Germinal center (tissue), 1 donor: ENCODE results near the gene EAPP.
"Not testable (repeated sequence)": the region's sequence is repeated elsewhere in the genome, so short reads cannot be mapped to it uniquely, and the experiment has no call there.

Source experiments
- DNase-seq: peaks from one replicate; pipeline ENCODE4 v3.0.0; 2012; ENCODE audit warnings: mixed read lengths, low spot score

Gene EAPP

DNA sequence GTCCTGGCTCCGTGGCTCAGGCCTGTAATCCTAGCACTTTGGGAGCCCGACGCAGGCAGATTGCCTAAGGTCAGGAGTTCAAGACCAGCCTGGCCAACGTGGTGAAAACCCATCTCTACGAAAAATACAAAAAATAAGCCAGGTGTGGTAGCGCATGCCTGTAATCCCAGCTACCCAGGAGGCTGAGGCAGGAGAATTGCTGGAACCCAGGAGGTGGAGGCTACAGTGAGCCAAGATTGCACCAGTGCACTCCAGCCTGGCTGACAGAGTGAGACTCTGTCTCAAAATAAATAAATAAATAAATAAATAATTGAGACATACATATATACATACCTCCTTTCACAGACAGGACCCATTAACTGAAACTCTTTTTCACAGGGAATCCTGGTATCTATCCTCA lies 1.4 kb downstream of the EAPP start:
- not testable (repeated sequence) for DNase-seq

GRCh38 chr14:34537677-34538009 lies 1.9 kb downstream of the EAPP start:
- no peak for DNase-seq

GRCh38 chr14:34536951-34537676 lies 2.4 kb downstream of the EAPP start:
- no peak for DNase-seq

- no peak for DNase-seq
Observed at GRCh38 chr14:34527591-34527990, 11.9 kb downstream of the EAPP start.

DNA sequence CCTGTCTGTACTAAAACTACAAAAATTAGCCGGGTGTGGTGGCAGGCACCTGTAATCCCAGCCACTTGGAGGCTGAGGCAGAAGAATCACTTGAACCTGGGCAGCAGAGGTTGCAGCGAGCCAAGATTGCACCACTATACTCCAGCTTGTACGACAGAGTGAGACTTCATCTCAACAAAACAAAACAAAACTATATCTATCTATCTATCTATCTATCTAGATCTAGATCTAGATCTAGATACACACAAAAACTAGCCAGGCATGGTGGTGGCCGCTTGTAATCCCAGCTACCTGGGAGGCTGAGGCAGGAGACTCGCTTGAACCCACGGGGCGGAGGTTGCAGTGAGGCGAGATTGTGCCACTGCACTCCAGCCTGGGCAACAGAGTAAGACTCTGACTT lies 15.3 kb downstream of the EAPP start:
- not testable (repeated sequence) for DNase-seq

GRCh38 chr14:34522496-34522895 lies 17.0 kb downstream of the EAPP start:
- DNase-seq, result no peak

DNA sequence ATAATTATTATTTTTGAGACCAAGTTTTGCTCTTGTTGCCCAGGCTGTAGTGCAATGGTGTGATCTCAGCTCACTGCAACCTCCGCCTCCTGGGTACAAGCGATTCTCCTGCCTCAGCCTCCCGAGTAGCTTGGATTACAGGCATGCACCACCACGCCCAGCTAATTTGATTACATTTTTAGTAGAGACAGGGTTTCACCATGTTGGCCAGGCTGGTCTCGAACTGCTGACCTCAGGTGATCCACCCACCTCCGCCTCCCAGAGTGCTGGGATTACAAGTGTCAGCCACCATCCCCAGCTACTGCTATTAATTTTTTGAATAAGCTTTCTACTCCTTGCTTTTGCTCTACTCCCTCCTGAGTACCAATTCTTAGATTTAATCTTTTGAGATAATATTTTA lies 18.4 kb downstream of the EAPP start:
- not testable (repeated sequence) for DNase-seq

- not testable (repeated sequence) for DNase-seq
Observed at GRCh38 chr14:34520304-34520970, 19.1 kb downstream of the EAPP start.

GRCh38 chr14:34507884-34508283 lies 31.6 kb downstream of the EAPP start:
- DNase-seq, result no peak

DNA sequence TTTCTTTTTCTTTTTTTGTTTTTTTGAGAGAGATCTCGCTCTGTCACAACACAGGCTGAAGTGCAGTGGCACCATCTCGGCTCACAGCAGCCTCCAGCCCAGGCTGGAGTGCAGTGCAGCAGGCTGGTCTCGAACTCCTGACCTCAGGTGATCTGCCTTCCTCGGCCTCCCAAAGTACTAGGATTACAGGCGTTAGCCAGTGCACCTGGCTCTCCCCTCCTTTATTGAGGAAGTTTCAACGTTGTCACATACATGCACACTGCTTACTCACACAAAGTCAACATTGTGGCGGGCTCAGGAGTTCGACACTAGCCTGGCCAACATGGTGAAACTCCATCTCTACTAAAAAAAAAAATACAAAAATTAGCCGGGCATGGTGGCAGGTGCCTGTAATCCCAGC lies 32.0 kb downstream of the EAPP start:
- no peak for DNase-seq

DNA sequence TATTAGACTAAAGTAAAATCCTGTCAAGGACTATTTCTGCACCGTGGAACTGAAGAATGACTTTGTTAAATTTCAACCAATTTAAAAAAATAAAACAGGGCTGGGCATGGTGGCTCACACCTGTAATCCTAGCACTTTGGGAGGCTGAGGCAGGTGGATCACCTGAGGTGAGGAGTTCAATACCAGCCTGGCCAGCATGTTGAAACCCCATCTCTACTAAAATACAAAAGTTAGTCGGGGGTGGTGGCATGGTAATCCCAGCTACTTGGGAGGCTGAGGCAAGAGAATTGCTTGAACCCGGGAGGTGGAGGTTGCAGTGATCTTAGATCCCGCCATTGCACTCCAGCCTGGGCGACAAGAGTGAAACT lies 34.4 kb downstream of the EAPP start:
- not testable (repeated sequence) for DNase-seq

GRCh38 chr14:34504027-34504426 lies 35.5 kb downstream of the EAPP start:
- DNase-seq, result not testable (repeated sequence)

GRCh38 chr14:34502545-34503225 lies 36.8 kb downstream of the EAPP start:
- no peak for DNase-seq

- DNase-seq, result no peak
Observed at GRCh38 chr14:34502001-34502400, 37.5 kb downstream of the EAPP start.

- no peak for DNase-seq
Observed at GRCh38 chr14:34501004-34501580, 38.4 kb downstream of the EAPP start.

DNA sequence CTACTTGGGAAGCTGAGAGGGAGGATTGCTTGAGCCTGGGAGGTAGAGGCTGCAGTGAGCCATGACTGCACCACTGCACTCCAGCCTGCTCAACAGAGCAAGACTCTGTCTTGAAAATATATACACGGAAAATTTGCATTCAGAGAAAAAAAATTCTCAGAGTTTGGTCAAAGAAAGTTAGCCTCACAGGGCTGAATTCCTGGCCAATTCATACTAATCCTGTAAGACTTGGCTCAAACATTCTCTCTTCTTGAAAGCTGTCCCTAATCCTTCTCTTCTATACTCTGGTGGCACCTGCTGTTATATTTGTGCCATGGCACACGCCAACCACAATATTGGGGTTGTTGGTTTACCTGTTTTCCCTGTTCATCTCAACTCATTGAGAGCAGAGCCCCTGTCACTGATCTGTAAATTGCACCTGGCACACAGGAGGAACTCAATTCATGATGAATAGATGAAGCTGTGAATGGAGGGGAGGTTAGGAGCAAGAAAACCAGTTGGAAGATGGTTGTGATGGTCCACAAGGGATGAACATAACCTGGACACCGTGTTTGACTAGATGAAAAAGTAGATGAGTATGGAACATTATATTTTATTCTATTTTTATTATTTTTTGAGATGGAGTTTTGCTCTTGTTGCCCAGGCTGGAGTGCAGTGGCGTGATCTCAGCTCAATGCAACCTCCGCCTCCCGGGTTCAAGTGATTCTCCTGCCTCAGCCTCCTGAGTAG lies 40.7 kb downstream of the EAPP start:
- DNase-seq, result no peak

- no peak for DNase-seq
Observed at GRCh38 chr14:34496679-34497513, 42.6 kb downstream of the EAPP start.

DNA sequence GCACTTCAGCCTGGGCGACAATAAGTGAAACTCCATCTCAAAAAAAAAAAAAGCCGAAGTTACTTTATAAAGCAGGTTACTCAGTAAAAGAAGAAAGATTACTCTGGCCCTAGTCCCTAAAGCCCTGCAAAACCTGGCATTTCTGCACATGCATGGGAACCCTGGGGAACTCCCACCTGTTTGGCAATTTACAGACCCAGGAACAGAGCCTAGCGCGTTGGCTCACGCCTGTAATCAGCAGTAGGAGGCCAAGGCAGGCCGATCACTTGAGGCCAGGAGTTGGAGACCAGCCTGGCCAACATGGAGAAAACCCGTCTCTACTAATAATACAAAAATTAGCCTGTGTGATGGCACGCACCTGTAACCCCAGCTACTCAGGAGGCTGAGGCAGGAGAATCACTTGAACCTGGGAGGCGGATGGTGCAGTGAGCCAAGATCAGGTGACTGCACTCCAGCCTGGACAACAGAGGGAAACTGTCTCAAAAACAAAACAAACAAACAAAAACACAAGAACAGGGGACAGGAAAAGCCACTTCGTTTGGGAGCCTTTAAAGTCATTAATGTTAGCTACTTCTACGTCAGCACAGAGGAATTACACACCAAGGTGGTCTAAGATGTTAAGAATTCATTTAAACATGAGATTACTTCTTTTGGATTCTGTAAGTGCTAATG lies 43.4 kb downstream of the EAPP start:
- DNase-seq, result no peak

- DNase-seq, result no peak
Observed at GRCh38 chr14:34489324-34489723, 50.2 kb downstream of the EAPP start.

GRCh38 chr14:34488528-34488927 lies 51.0 kb downstream of the EAPP start:
- no peak for DNase-seq

GRCh38 chr14:34484726-34485125 lies 54.8 kb downstream of the EAPP start:
- DNase-seq, result no peak
